ENCODE measurements around the gene MCUR1. TPM values are rescaled to one million over a fixed set of nuclear protein-coding genes. Genes with fewer than 3 reads are reported as not detected.
"Not testable (repeated sequence)": the region's sequence is repeated elsewhere in the genome, so short reads cannot be mapped to it uniquely, and the experiment has no call there.

MCUR1 gene
- total RNA-seq, 1 donor from 2014 or later, result 16.3 TPM

DNA sequence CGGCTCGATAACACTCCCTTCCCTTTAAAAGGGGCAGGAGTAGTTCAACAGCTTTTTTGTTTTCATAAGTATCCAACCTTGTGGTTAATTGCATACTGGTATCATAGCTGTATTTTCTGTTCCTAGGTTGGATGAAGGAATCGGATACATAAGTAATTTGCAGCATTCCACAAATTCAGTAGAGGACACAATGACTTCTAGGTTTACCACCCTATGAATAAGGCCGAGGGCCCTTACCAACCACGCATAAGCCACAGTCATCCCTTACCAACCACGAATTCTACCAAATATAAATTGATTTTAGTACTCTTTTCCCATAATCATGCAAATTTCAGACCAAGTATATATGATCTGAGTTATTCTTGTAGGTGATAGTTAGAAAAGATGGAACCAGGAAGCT lies 36.3 kb downstream of the MCUR1 start:
- DNase-seq (ENCODE audit: low read depth), result no peak
- H3K4me3 ChIP-seq (ENCODE audit: low read depth, low read length), result no peak overlapping the region
- TF ChIP-seq, protein P1, sequence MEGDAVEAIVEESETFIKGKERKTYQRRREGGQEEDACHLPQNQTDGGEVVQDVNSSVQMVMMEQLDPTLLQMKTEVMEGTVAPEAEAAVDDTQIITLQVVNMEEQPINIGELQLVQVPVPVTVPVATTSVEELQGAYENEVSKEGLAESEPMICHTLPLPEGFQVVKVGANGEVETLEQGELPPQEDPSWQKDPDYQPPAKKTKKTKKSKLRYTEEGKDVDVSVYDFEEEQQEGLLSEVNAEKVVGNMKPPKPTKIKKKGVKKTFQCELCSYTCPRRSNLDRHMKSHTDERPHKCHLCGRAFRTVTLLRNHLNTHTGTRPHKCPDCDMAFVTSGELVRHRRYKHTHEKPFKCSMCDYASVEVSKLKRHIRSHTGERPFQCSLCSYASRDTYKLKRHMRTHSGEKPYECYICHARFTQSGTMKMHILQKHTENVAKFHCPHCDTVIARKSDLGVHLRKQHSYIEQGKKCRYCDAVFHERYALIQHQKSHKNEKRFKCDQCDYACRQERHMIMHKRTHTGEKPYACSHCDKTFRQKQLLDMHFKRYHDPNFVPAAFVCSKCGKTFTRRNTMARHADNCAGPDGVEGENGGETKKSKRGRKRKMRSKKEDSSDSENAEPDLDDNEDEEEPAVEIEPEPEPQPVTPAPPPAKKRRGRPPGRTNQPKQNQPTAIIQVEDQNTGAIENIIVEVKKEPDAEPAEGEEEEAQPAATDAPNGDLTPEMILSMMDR (conservative IDR thresholded peaks at IDR 0.05; ENCODE audit: low read depth, low read length), result no peak

DNA sequence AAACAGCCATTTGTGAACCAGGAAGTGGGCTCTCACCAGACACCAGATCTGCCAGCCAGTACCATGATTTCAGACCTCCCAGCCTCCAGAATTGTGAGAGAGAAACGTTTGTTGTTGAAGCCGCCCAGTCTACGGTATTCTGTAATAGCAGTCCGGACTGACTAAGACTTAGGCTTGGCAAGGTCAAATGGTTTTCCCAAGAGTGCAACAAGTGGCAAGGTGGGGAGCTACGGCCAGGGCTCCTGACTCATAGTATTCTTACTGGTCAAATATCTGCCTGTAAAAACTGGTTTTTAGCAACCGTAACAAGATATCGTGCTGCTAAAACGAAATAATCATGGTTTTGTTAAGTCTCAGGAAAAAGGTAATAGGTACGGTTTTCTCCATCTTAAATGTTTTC lies 37.8 kb downstream of the MCUR1 start:
- TF ChIP-seq, protein P1 (conservative IDR thresholded peaks at IDR 0.05; ENCODE audit: low read depth, low read length), result no peak
- H3K4me3 ChIP-seq (ENCODE audit: low read depth, low read length), result no peak overlapping the region
- no peak for DNase-seq (ENCODE audit: low read depth)

DNA sequence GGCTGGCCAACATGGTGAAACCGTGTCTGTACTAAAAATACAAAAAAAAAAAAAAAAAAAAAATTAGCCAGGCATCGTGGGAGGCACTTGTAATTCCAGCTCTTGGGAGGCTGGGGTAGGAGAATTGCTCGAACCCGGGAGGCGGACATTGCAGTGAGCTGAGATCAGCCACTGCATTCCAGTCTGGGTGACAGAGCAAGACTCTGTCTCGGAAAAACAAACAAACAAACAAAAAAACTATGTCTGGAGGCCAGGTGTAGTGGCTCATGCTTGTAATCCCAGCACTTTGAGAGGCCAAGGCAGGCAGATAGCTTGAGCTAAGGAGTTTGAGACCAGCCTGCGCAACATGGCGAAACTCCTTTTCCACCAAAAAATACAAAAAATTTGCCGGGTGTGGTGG lies 38.9 kb downstream of the MCUR1 start:
- not testable (repeated sequence) for H3K4me3 ChIP-seq (ENCODE audit: low read depth, low read length); DNase-seq (ENCODE audit: low read depth)

DNA sequence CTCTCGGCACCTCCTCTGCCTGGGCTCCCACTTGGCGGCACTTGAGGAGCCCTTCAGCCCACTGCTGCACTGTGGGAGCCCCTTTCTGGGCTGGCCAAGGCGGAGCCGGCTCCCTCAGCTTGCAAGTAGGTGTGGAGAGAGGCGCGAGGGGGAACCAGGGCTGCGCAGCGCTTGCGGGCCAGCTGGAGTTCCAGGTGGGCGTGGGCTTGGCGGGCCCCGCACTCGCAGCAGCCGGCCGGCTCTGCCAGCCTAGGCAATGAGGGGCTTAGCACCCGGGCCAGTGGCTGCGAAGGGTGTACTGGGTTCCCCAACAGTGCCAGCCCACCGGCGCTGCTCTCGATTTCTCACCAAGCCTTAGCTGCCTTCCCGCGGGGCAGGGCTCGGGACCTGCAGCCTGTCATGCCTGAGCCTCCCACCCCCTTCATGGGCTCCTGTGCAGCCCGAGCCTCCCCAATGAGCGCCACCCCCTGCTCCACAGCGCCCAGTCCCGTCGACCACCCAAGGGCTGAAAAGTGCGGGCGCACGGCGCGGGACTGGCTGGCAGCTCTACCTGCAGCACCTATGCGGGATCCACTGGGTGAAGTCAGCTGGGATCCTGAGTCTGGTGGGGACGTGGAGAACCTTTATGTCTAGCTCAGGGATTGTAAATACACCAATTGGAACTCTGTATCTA lies 41.9 kb downstream of the MCUR1 start:
- DNase-seq (ENCODE audit: low read depth); H3K4me3 ChIP-seq (ENCODE audit: low read depth, low read length): not testable (repeated sequence)

DNA sequence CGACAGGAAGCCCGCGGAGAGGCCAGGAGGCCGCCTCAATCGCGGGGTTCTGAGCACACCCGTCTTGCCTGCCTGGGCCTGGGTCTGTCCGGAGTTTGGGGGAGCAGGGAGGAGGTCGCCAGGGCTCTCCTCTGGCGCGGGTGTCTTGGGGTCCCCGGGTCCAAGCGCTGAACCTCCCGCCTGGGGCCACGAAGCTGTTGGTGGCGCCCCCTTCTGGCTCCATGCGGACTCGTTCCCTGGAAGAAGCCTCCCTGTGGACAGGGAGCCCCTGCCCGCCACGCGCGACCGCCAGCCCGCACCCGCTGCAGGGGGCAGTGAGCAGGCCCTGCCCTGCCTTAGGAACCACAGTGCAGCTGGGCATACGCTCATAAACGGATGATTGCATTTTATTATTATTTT lies 44.7 kb downstream of the MCUR1 start:
- TF ChIP-seq, protein P1 (conservative IDR thresholded peaks at IDR 0.05; ENCODE audit: low read depth, low read length), result peak; percentile 42
- H3K4me3 ChIP-seq (ENCODE audit: low read depth, low read length), result no peak overlapping the region
- DNase-seq (ENCODE audit: low read depth), result no peak

DNA sequence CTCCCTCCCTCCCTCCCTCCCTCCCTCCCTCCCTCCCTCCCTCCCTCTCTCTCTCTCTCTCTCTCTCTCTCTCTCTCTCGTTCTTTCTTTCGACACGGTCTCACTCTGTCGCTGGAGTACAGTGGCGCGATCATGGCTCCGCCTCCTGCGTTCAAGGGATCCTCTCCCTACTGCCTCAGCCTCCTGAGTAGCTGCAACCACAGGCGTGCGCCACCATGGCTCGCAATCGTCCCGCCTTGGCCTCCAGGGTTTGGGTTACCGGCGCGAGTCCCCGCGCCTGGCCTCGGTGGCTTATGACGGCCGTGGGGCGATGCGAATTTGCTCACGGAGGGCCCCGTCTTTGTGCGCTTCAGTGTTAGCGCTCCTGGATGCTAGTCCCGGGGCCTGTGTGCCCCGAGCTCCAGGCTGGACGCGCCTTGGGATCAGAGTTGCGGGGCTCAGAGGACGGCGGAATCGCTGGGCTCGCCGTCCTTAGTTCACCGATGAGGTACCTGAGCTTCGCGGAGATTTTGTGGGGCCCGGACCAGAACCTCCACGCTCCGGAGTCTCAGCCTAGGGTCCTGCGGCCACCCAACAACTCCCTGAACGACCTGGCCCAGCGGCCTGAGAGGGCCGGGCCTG lies 45.2 kb downstream of the MCUR1 start:
- TF ChIP-seq, protein P1 (conservative IDR thresholded peaks at IDR 0.05; ENCODE audit: low read depth, low read length), result no peak
- H3K4me3 ChIP-seq (ENCODE audit: low read depth, low read length), result no peak overlapping the region
- no peak for DNase-seq (ENCODE audit: low read depth)

DNA sequence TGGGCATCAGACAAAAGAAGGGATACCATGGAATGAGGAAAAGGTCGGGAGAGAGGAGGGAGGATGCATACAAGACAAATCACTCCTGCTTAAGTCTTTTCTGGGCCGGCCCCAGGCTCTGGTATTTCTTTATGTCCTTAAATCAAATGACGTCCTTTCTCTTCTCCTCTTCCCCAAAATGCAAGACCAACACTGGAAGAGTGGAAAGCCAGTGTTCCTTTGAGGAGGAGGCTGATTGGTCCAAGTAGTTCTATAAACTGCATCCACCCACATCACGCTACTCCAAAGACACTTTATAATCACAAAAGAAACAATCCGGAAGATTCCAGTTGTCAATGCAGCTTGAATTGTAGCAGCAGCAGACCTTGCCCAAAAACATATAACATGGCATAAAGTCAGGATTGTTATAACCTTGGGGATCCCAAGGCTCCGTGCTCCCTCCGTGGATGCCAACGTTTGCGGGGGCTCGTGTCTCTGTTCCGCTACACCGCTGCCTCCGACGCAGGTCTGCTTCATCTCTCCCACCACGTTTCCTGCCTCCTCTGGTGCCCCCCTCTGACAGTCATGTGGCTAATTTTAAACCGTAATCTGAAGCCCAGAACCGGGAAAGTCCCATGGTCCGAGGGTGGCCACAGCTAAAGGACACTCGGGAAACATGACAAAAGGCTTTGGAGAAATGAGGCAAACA lies 47.1 kb downstream of the MCUR1 start:
- no peak for DNase-seq (ENCODE audit: low read depth)
- TF ChIP-seq, protein P1 (conservative IDR thresholded peaks at IDR 0.05; ENCODE audit: low read depth, low read length), result peak; percentile 20
- peak overlapping the region; percentile 23 for H3K4me3 ChIP-seq (ENCODE audit: low read depth, low read length)

DNA sequence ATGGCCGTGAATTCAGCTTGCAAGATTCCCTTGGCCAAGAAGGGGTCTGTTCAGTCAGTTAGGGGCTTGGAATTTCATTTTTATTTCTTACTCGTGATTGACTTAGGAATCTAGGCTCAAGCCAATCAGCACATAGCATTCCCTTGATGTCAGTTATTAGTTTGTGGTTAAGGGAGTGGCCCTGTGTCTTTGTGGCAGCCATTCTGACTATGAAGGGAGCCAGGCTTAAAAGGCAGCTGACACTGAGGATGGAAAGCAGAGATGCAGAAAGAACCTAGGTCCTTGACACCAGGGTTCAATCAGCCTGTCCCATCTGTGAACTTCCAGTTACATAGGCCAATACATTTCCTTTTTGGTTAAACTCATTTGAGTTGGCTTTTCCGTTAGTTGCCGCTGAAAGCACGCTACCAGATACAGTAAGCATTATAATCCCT lies 48.1 kb downstream of the MCUR1 start:
- DNase-seq (ENCODE audit: low read depth), result no peak
- no peak overlapping the region for H3K4me3 ChIP-seq (ENCODE audit: low read depth, low read length)
- TF ChIP-seq, protein P1 (conservative IDR thresholded peaks at IDR 0.05; ENCODE audit: low read depth, low read length), result no peak

Measured in epithelial cell of proximal tubule (primary cell).